Nephron progenitor cell (in vitro differentiated cells): ENCODE data around the gene SNRPA.

ENCODE experiments used
- DNase-seq: peaks from one replicate; pipeline ENCODE4 v3.0.0; 2021
- H3K27ac Mint-ChIP-seq: 2 replicates; pipeline ENCODE4 v1.8.0; 2021; ENCODE audit warnings: mild to moderate bottlenecking, moderate library complexity, mixed read lengths
- H3K27me3 Mint-ChIP-seq: 2 replicates; pipeline ENCODE4 v1.8.0; 2021; ENCODE audit warnings: mild to moderate bottlenecking, low read depth, mixed read lengths; ENCODE audit not compliant: poor library complexity
- H3K36me3 Mint-ChIP-seq: 2 replicates; pipeline ENCODE4 v1.8.0; 2021; ENCODE audit warnings: low read depth, mixed read lengths
- H3K4me1 Mint-ChIP-seq: 2 replicates; pipeline ENCODE4 v1.8.0; 2021; ENCODE audit warnings: mixed read lengths
- H3K4me3 Mint-ChIP-seq: 2 replicates; pipeline ENCODE4 v1.8.0; 2021; ENCODE audit warnings: mild to moderate bottlenecking, moderate library complexity, mixed read lengths
- H3K9me3 Mint-ChIP-seq: 2 replicates; pipeline ENCODE4 v1.8.0; 2021; ENCODE audit warnings: mild to moderate bottlenecking, moderate library complexity, mixed read lengths
- CTCF ChIP-seq: fragments of 200-600 bp; sonication (generic); IDR thresholded peaks from 2 replicates; pipeline ENCODE4 v1.5.0; 2021; ENCODE audit warnings: antibody characterized with exemption

Gene SNRPA

GRCh38 chr19:40803170-40803856 lies 52.3 kb downstream of the SNRPA start:
- Mint-ChIP-seq H3K27ac (peak overlapping the region; percentile 92), H3K9me3 (no peaks in the 10 kb centered on the region), H3K36me3 (peaks cover 20% of the 10 kb centered on the region), H3K4me3 (peak overlapping the region; percentile 57), H3K4me1 (peaks cover 81% of the 10 kb centered on the region), H3K27me3 (peaks cover 3% of the 10 kb centered on the region)
- TF ChIP-seq CTCF, result no peak
- DNase-seq, result no peak

- DNase-seq, result no peak
- TF ChIP-seq CTCF, result no peak
- Mint-ChIP-seq H3K9me3 (no peaks in the 10 kb centered on the region), H3K36me3 (peaks cover 20% of the 10 kb centered on the region), H3K27ac (peak overlapping the region; percentile 52), H3K4me1 (peaks cover 76% of the 10 kb centered on the region), H3K4me3 (peak overlapping the region; percentile 3), H3K27me3 (peaks cover 3% of the 10 kb centered on the region)
Measured at GRCh38 chr19:40803857-40804782, 53.1 kb downstream of the SNRPA start.

GRCh38 chr19:40804783-40805242 lies 53.8 kb downstream of the SNRPA start:
- H3K36me3 Mint-ChIP-seq, result peaks cover 20% of the 10 kb centered on the region
- peak overlapping the region; percentile 52 for H3K27ac Mint-ChIP-seq
- TF ChIP-seq CTCF, result no peak
- no peaks in the 10 kb centered on the region for H3K9me3 Mint-ChIP-seq
- DNase-seq, result no peak
- peak overlapping the region; percentile 61 for H3K4me3 Mint-ChIP-seq
- H3K27me3 Mint-ChIP-seq, result peaks cover 3% of the 10 kb centered on the region
- peaks cover 79% of the 10 kb centered on the region for H3K4me1 Mint-ChIP-seq

- Mint-ChIP-seq H3K4me3 (peak overlapping the region; percentile 61), H3K4me1 (peaks cover 79% of the 10 kb centered on the region), H3K27me3 (peaks cover 3% of the 10 kb centered on the region), H3K9me3 (no peaks in the 10 kb centered on the region), H3K36me3 (peaks cover 20% of the 10 kb centered on the region), H3K27ac (peak overlapping the region; percentile 52)
- DNase-seq, result no peak
- no peak for TF ChIP-seq CTCF
Measured at GRCh38 chr19:40805258-40805868, 54.4 kb downstream of the SNRPA start.

GRCh38 chr19:40806423-40807146 lies 55.6 kb downstream of the SNRPA start:
- peak overlapping the region; percentile 57 for H3K4me3 Mint-ChIP-seq
- peaks cover 8% of the 10 kb centered on the region for H3K27me3 Mint-ChIP-seq
- DNase-seq, result peak; percentile 95
- no peaks in the 10 kb centered on the region for H3K9me3 Mint-ChIP-seq
- H3K36me3 Mint-ChIP-seq, result peaks cover 20% of the 10 kb centered on the region
- peaks cover 82% of the 10 kb centered on the region for H3K4me1 Mint-ChIP-seq
- peak overlapping the region; percentile 74 for H3K27ac Mint-ChIP-seq
- TF ChIP-seq CTCF, result peak; percentile 91
